ENCODE measurements around the gene CACNA1C.

Gene CACNA1C

GRCh38 chr12:2563709-2564108 lies 510.9 kb downstream of the CACNA1C start:
- no peak for DNase-seq

DNA sequence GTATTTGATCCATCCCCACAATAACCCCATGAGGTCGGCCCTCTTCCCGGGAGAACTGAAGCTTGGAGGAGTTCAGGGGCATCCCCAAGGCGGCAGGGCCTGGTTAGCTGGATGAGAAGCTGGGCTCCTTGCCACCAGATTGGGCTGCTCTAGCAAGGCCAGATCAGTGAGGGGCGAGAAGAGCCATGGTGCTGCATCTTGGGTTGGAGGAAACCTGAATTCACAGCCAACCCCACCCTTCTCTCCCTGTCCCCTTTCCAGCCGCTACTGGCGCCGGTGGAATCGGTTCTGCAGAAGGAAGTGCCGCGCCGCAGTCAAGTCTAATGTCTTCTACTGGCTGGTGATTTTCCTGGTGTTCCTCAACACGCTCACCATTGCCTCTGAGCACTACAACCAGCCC lies 513.4 kb downstream of the CACNA1C start:
- no peak for DNase-seq

DNA sequence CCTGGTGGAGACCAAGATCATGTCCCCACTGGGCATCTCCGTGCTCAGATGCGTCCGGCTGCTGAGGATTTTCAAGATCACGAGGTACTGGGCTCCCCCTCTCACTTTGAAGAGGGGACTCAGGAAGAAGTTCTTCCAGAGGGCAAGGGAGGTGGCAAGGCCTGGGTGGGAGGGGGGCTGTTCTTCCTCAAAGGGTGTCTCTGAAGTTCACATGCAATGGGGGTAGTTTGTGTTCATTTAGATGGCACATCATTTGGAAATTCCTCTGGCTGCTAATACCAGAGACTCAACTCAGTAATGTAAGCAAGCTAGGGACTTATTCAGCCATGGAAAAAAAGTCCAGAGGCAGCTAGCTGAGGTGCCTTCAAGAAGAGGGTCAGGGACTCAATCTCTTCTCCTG lies 514.9 kb downstream of the CACNA1C start:
- DNase-seq: no peak

GRCh38 chr12:2570562-2570961 lies 517.8 kb downstream of the CACNA1C start:
- DNase-seq: no peak

GRCh38 chr12:2574355-2574935 lies 521.7 kb downstream of the CACNA1C start:
- DNase-seq: no peak

DNA sequence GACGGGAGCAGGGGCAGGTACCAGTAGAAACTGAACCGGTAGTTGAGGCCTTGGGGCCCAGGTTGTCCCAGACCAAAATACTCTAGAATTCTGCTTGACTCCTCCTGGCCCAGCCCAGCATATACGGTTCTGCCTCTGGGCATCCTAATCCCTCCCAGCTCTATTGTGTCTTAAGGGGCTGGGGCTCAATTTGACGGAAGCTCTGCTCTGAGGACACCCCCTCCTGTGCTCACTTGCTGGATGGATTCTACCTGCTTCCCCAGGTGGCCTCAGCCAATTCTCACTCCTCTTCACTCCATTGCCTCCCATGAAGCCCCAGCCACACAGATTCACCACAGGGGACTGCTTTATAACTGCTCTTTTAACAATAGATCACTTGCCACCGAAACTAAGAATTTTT lies 522.5 kb downstream of the CACNA1C start:
- no peak for DNase-seq

DNA sequence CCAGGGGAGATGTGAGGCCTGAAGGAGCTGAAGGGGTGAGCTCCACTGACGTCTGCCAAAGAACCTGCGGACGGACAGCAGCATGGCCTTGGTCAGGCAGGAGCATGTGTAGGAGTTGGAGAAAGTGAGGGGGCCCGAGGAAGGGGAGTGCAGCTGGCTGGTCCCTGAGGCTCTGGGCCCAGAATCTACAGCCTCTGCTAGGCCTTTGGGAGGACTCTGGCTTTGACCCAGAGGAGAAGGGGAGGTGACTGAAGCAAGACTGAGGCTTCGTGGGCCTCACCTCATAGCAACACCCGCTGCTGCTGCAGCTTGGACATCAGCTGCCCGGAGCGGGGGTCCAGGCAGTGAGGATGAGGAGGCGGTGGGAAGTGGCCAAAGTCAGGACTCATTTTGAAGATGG lies 525.4 kb downstream of the CACNA1C start:
- no peak for DNase-seq

DNA sequence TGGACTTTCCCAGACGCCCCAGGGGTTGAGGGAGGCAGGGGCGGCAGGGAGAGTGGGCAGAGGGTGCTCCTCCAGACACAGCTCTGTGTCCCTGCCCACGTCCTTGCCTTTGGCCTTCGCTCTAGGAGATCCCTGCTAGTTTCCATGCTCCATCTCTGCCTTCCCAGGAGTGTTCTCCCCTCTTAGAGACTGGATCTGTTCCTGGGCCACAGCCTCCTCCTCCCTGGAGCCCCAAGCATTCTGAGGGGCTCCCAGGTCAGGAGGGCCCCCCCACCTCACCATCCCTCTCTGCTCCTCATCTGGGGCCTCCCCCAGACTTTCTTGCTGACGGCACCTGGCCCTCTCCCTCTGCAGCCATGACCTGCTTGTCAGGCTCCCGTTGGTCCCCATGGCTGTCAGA lies 526.0 kb downstream of the CACNA1C start:
- no peak for DNase-seq

GRCh38 chr12:2580821-2581220 lies 528.0 kb downstream of the CACNA1C start:
- peak; percentile 9 for DNase-seq

DNA sequence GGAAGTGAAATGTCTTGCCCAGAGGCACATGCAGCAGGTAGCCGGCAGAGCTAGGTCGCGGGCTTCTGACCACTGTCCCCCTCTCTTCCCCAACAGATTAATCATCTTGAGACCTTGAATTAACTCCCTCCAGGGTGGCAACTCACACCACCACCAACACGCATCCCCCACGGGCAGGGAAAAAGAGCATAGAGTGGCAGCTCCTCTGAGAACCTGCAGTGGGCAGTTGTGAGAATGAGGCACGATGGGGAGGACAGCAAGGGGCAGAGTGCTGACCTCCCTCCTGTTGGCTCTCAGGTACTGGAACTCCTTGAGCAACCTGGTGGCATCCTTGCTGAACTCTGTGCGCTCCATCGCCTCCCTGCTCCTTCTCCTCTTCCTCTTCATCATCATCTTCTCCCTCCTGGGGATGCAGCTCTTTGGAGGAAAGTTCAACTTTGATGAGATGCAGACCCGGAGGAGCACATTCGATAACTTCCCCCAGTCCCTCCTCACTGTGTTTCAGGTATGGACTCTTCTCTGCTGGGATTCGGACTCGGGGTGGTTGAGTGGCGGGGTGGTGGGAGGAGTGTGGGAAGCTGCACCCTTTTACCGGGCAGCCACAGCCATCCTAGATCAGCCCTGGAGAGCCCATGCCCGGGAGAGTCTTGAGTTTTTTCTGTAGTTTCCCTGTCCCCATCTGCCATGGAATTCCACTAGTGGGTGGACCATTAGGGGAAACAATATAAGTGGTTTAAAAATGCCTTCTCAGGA lies 528.7 kb downstream of the CACNA1C start:
- no peak for DNase-seq

GRCh38 chr12:2582631-2583030 lies 529.8 kb downstream of the CACNA1C start:
- peak; percentile 37 for DNase-seq

DNA sequence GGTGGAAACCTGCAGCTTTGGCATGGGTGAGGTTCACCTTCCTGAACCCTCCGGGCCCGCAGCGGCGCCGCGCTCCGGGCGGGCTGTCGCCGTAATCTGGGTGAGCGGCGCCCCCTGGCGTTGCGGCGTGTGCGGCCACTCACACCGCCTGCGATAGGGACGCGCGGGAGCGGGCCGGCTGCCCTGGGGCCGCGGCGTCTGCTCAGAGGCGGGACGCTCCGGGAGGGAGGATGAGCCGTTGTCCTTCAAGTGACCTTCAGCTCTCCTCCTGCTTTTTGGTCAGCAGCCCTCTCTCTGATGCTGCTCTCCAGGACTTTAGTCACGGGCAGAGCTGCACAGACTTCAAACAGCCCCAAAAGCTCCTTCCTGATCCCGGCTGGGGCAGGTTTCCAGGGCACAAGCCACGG lies 530.3 kb downstream of the CACNA1C start:
- peak; percentile 47 for DNase-seq

- DNase-seq: no peak
These were observed 531.0 kb downstream of the CACNA1C start for GRCh38 chr12:2583642-2584401.

DNA sequence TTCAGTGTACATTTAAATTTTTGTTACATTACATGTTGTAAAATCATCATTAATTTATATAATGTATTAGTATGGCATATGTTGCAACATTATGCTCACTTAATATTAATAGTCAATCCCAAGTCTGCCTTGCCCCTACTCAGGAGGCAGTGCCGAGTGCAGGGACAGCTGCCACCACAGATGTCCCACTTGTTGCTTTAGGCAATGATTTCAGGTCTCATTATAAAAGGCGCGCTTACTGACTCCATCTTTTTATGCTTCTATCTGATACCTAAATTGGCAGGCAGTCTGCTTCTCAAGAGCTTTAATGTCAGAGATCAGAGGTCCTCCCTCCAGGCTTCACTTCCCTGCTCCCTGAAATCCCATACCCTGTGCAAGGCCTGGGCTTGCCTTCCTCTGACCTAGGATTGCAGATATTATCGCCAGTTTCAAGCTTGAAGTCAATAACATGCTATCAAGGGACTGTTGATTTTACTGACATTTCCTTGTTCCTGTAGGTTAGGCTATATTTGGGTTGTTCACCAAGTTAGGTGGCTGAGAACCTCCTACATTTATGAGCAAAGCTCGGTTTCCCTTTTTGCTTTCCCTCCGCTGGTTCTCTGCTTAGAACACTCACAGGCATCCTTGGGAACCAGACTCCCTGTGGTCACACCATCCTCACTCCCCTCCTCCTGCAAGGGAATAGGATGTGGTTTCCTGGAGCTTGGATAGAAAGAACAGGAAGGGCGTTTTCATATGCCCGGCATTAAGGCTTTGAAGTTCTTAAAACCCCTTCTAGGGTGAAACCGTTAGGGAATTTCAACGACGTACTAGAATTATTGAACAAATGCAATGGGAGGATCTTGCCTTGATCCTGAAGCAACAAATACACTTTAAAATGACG lies 533.6 kb downstream of the CACNA1C start:
- peak; percentile 70 for DNase-seq

- no peak for DNase-seq
These were observed 535.6 kb downstream of the CACNA1C start for GRCh38 chr12:2588345-2588744.

DNA sequence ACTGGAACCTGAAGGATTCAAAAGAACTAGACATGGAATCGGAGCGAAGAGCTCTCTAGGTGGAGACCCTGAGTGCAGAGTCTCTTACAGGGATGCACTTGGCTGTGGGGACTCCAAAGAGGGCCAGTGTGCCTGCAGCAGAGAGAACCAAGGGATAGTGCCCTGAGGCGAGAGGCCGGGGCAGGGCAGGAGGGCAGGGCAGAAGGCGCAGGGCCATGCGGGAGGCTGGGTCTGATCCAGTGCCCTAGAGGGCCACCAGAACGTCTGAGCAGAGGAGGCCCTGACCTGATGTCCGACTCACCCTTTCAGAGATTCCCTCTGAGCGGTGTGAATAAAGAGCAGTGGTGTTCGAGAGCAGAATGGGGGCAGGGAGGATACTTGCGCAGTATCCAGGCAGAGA lies 536.6 kb downstream of the CACNA1C start:
- no peak for DNase-seq

GRCh38 chr12:2593045-2593444 lies 540.3 kb downstream of the CACNA1C start:
- no peak for DNase-seq

DNA sequence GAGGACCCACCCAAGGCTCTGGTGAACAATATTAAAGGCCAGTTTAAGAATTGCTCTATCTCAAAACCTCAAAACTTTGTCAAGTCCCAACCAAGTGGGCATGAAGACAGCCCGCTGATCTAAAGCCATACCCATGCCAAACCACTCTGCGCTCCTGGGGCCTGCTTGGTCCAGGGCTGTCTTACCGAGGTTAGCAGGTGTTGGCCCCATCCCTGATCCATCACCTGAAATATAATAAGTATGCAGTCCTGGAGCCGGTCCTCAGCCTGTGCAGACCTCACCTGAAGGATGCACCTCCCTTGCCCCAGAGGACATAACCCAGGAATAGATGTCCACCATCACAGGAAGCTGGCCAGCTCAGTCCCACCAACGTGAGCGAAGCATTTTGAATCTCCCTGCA lies 543.7 kb downstream of the CACNA1C start:
- DNase-seq: no peak

DNA sequence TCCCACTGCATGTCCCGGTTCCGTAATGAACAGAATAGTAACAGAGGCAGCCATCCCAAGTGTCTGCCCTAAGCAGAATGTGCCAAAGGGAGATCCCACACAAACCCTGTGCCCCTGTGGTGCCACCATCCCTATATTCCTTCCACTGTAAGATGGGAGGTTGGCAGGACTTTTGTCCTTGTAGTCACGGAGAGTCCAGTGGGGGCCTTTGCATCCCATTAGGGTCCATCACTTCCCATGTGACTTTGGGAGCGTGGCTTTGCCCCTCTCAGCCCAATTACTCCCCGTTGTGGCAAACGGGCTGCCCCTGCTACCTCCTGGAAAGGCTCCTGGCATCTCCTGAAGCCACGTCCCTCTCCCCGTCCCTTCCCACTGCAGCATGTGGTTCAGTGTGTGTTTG lies 552.5 kb downstream of the CACNA1C start:
- no peak for DNase-seq

GRCh38 chr12:2606186-2606910 lies 553.6 kb downstream of the CACNA1C start:
- DNase-seq: no peak

DNA sequence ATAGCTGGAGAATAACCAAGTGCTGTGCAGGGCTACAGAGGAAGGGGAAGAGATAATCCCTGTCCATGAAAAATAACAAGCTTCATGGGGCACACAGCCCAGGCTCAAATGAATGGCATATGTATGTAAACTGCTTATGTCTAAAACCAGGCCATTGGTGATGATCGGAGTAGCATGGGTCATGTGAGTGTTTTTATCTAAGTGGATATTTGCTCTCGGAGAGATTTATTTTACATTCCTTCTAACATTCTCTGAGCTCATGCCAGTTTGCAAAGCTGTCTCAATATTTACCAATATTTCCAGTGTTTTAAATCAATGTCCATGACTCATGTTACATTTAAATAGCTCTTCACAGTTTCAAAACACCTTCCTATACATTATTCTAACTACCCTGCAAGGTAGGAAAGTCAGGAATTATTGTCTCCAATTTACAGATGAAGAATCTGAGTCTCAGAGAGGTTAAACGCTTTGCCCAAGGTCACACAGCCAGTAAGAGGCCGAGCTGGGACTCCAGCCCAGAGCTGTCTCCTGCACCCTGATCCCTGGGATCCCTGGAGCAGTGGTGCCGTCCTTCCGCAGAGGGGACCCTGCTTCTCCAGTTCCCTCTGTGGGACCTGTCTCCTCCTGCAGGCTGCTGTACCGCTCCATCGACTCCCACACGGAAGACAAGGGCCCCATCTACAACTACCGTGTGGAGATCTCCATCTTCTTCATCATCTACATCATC lies 555.3 kb downstream of the CACNA1C start:
- no peak for DNase-seq

DNA sequence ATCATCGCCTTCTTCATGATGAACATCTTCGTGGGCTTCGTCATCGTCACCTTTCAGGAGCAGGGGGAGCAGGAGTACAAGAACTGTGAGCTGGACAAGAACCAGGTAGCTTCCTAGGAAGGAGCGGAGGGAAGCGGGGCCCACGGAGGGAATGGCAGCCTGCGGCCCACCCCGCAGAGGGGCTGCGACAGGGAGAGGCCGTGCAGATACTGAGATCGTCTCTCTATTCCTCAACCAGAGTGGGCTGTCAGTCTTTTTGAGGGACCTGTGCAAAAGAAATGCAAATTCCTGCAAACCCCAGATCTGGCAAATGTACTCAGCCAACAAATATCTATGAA lies 555.8 kb downstream of the CACNA1C start:
- no peak for DNase-seq
